HG02938 (cell line): ENCODE measurements around the gene AK5.

ENCODE experiments used
- ATAC-seq: cut with Tn5 transposase; IDR thresholded peaks from one replicate; pipeline ENCODE4 v1.9.1; 2021; ENCODE audit warnings: mild to moderate bottlenecking, moderate library complexity; ENCODE audit not compliant: unreplicated experiment

Gene AK5

DNA sequence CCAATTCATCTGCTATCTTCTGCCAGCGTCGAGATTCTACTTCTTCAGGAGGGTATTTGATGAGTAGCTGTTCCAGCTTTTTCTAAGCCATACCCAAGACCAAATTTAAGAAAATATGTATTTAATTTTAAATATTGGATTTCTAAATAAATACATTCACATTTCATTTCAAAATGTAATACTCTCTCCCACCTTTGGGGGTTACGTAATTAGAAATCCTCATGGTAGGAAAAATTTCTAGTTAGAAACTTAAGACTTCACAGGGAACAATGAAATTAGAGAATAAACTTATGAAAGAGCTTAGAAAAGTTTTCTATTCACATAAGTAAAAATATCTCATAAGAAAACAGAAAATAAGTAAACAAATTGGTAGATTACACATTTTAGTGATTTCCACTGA, 297.7 kb downstream of the AK5 start:
- ATAC-seq, result no peak

DNA sequence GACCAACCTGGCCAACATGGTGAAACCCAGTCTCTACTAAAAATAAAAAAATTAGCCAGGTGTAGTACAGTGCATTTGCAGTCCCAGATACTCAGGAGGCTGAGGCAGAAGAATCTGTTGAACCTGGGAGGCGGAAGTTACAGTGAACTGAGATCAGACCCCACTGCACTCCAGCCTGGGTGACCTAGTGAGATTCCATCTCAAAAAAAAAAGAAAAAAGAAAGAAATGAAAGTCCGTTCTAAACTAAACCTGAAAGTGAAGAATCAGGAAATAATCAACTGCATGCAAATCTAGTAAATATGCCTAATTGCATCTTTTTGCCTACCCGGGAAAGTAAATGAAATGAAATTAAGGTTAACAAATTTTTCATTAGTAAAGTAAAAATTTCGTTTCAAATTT, 301.1 kb downstream of the AK5 start:
- peak; percentile 75 for ATAC-seq

DNA sequence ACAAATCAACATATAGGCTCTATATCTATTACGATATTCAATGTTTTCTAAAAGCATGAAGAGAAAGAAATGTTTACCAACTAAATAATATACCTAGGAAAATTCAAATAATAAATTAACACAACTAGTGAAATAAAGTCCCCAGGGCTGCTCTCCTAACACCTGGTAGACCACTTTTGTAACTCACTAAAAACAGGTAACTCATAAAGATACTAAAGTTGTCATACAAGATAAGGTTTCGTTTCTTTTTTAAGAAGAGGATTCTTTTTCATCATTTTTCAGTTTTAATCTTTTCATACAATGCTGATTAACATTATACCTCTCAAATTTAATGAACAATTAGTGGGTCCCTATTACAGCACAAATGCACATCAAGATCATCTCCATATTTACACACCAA, 301.7 kb downstream of the AK5 start:
- no peak for ATAC-seq

DNA sequence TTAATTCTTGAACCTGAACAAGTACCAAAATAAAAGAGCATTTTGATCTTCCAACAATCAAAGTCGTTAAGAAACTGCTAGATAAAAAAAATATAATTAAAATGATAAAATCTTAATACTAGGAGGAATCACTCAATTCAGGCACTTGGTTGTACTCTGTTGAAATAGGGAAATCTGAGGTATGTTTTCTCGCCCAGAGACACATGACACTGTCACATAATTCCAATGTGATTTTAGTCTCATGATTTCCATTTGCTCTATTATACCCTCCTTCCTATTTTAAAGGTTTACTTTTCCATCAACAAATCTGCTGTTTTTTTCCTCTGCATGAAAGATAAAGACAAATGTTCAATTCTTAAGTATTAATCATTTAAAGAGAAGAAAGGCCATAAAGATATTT, 303.1 kb downstream of the AK5 start:
- ATAC-seq, result no peak

DNA sequence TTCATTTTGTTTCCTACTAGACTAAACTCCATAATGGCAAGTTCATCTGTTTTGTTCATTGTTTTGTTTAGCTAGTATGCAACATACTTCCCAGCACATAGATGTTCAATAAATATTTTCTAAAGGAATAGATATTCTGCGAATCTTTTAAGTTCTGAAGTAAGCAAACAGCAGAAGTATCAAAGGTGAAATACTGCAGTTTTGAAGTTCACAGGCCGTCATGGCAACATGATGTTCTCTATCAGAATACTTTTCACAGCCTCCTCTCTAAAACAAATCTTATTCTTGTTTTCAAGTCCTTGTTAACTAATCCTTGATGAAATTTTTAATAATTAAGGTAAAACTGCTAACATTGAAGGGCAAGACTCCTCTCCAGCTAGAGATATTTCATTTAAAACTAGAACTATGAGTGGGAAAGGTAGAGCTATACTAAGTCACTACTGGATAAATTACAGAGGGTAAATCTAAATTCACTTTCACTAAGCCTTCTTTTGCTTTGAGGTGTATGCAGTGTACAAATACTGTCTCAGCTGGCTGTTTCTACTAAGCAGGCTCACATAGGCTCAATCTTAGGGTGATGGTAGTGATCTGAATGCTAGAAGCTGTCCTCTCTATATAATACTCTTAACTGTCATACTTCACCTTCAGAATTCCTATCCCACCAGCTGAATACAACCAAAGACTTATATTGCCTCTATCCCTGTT, 303.9 kb downstream of the AK5 start:
- no peak for ATAC-seq

DNA sequence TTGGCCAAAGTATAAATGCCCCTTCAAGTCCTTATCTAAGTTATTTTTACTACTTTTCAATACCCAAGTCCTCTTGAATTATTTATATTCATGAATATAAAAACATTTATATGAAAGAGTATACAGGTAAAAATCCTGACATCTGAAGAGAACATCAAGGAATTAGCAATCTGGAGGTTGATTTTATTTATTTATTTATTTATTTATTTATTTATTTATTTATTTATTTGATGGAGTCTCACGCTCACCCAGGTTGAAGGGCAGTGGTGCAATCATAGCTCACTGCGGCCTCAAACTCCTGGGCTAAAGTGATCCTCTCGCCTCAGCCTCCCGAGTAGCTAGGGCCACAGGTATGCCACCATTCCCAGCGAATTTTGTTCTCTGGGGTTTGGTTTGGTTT, 307.4 kb downstream of the AK5 start:
- ATAC-seq, result no peak

DNA sequence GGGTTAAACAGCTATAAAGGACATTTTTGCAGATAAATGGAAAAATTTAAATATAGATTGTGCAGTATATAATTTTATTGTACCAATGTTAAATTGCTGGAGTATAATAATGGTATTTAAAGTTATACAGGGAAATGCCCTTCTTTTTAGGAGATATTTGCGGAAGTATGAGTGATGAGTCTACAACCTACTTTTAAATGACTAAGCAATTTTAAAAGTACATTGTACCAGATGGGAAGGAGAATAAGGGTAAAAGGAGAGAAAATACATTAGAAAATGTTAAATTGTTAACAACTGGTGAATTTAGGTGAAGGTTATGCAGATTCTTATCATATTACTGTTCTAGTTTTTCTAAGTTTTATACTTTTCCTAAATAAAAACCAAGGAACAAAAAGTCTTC, 308.8 kb downstream of the AK5 start:
- ATAC-seq, result no peak

DNA sequence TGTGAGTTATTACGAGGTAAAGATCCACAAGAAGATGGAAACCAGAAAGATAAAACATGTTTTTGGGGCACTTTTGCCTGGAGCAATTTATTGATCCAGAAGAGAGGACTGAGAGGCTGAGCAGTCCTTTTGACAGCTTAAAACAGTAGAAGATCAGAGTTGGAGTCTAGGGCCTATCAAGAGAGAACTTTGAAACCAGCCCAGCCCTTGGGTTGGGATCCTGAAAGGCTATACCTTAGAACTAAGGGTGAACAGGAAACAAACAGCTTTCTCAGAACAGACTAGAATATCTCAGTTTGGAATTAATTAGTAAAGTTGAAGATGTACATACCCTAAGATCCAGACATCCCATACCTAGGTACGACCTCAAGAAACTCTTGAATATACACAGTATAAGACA, 311.1 kb downstream of the AK5 start:
- ATAC-seq, result no peak

DNA sequence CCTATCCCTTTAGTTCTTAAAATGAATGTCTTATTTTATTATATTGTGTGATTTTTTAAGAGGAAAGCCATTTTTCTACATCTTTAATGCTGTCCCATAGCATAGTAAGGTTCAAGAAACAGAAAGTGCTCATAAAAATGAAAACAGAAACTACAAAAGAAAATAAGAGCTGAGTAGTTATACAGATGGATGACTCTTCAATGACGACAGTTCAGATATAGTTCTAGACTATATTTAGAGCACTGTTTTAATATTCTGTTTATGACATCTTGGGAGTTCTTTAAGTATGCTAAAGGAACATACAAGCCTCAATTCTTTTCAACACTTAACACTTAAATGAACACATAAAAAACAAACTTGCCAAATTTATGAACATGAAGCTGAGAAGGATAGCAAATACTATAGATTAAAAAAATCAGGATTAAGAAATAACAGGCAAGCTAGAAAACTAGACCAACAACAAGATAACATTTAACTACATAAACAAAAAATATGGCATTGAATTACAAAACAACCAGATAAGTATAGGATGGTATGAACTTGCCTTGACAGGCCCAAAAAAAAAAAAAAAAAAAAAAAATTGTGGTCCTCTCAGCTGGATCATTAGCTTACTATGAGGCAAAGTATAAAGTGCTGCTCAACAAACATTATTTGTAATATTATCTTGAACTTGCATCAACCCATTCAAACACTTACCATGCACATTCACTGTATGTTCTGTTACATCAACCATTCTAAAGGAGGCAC, 312.7 kb downstream of the AK5 start:
- ATAC-seq, result peak; percentile 97

DNA sequence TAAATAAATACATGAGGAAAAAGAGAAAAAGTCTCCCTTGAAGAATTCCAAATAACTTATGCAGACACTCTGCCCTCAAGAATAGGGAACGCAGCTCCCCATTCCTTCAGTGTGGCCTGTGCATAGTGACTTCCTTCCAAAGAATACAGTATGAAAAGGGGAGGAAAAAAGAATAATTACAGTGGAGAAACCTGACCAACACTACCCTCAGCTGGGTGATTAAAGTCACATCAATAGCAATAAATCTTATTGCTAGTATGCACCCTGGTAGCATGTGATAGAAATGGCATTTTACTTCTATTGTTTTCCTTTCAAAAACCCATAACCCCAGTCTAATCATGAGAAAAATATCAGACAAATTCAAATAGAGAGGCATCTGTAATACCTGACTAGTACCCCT, 315.5 kb downstream of the AK5 start:
- no peak for ATAC-seq

DNA sequence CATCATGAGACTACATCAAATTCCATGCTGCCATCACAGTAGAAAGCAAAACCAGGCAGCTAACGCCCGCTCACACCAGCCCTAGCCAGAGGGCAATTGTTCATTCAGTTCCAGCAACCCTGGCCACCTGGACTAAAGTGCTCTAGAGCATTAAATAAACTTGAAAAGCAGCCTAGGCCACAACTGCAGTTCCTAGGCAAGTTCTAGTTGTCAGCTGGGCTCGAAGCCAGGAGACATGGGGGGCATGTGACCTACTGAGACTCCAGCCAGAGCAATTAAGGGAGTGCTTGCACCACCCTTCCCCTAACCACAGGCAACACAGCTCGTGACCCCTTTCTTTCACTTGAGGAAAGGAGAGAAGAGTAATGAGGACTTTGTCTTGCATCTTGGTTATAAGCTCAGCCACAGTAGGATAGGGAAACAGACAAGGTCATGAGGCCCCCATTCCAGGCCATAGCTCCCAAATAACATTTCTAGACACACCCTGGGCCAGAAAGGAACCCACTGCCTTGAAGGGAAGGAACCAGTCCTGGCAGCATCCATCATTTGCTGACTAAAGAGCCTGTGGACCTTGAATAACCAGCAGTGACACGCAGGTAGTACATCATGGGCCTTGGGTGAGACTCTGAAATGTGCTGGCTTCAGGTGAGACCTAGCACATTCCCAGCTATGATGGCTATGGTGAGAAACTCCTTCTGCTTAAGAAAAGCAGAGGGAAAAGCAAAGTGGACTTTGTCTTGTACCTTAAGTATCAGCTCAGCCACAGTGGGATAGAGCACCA, 323.6 kb downstream of the AK5 start:
- ATAC-seq, result no peak

DNA sequence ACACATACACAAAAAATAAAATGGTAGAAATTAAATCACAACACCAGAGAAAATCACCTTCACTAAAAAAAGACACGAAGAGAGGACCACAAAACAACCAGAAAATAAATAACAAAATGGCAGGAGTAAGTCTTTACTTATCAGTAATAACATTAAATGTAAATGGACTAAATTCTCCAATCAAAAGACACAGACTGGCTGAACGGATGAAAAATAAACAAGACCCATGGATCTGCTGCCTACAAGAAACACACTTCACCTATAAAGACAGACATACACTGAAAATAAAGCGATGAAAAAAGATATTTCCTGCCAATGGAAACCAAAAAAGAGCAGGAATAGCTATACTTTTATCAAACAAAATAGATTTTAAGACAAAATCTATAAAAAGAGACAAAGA, 327.1 kb downstream of the AK5 start:
- no peak for ATAC-seq
